A204.1 (cell line): ENCODE results near the gene MLLT10.

ENCODE experiments used
- FAIRE-seq: peaks from 2 replicates; lab custom pipeline; 2012; peaks lifted over from hg19 to GRCh38; lab: Jason Lieb, UNC

Gene MLLT10

DNA sequence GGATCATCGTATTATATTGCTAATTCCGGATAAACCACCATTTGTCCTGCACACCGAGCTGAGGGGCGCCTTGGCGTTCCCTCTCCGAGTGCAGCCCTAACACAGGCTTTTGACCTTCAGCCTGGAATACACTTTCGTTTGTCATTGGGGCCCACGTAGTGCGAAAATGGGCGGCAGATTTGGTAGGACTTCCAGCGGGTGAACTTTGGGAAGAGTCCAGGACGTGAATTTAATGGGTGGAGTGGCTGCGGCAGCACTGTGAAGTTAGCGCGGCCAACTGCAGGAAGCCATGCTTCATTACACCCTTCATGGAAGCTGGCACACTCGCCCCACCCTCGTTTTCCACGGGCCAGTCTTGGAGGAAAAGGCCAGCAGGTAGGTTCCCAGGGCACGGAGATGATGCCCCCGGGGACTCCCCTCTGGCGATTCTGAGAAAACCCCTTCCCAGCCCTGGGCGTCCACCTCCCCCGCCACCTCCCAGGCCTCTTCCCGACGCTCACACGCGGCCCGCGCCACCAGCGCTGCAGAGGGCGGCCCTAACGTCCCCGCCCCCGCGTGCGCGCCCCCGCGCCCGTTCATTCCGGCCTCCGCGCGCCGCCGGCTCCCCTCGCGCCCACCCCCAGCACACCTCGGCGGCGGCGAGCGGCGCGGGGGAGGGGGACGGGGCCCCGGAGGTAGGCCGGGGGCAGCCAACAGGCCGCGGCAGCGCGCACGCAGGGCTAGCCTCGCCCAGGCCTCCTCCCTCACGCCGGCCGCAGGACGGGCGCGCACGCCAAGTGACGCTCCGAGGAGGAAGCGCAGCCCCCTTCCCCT, at the start of gene MLLT10:
TSS of gene MLLT10 (plus strand) at position 766 of the 813 bp plus-strand sequence. CDS start 413 bp downstream, outside the sequence.
- no peak for FAIRE-seq

GRCh38 chr10:21487416-21488180, 46.4 kb upstream of the MLLT10 start:
- no peak for FAIRE-seq

DNA sequence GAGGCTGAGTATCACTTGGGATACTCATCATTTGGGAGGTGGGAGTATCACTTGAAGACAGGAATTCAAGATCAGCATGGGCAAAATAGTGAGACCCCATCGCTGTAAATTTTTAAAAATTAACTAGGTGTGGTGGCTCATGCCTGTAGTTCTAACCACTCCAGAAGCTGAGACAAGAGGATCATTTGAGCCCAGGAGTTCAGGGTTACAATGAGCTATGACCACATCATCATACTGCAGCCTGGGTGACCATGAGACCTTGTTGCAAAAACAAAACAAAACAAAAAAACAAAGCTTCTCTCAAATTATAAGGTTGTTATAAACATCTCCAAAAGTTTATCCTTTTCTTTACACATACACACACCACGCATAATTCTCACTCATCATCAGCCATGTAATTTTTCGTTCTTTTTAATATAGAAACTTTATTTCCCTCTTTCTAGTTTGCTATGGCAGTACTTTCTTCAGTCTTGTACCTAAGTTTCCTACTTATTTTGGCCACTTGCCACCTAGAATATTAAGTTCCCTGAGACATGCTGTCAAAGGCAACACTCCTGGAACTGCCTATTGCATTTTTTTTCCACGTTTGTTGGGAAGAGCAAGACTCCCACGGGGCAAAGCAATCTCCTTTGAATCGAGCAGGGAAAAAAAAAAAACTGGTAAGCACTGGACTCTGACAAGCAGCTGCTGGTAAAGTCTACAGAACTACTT, 45.6 kb upstream of the MLLT10 start:
- no peak for FAIRE-seq

DNA sequence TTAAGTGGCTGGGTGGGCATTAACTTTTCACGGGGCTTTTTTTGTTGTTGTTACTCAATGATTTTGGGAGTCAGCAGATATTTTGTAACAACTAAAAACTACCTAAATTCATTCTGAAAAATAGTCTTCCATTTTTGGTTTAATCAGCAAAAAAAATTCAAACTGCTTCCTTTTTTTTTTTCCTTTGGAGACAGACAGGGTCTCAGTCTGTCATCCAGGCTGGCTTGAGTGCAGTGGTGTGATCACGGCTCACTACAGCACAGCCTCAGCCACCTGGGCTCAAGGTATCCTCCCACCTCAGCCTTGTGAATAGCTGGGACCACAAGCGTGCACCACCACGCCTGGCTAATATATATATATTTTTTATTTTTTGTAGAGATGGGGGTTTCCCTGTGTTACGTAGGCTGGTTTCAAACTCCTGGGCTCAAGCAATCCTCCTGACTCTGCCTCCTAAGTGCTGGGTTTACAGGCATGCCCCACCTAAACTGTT, 45.0 kb upstream of the MLLT10 start:
- no peak for FAIRE-seq

DNA sequence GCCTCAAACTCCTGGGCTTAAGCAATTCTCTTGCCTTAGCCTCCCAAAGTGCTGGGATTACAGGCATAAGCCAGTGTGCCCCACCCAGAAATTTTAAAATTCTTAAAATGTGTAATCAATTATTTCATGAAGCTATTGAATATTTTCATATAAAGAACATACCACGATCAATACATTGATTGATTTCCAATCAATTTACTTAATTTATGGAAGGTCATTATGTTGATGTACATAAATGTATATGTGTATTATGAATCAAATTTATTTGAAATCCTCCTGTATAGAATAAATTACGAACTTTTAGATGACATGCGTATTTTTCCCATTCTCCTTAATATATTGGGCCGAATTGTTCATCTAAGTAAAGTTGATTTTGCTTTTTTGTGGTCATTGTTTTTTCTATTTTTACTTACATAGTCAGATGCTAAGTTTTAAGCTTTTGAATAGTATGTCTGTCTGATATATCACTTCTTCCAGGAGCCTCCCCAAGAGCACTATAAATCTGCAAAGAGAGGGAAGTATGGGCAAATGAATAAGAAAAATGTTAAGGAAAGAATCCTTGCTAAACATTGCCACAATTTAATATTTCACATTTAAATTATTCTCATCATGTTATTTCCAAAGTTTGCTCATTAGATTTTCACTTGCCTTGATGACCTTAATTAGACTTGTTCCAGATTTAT, 43.9 kb upstream of the MLLT10 start:
- no peak for FAIRE-seq

DNA sequence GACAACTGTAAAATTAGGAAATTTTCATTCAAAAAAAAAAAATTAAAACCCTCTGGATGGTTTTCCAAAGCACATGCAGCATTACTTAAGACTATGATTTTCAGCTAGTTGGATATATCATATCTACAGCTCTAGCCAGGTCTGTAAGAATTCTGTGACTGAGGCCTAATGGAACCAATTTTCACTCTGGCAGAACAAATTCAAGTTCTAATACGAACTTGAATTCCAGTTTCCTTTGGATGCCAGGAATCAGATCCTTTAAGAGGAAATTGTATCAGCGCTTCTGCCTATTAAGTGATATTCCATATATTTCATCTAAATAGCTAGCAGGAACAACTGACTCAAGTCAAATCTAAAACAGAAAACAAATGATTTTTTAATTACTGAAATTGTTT, 43.3 kb upstream of the MLLT10 start:
- FAIRE-seq, result no peak

GRCh38 chr10:21492421-21492820, 41.6 kb upstream of the MLLT10 start:
- no peak for FAIRE-seq

DNA sequence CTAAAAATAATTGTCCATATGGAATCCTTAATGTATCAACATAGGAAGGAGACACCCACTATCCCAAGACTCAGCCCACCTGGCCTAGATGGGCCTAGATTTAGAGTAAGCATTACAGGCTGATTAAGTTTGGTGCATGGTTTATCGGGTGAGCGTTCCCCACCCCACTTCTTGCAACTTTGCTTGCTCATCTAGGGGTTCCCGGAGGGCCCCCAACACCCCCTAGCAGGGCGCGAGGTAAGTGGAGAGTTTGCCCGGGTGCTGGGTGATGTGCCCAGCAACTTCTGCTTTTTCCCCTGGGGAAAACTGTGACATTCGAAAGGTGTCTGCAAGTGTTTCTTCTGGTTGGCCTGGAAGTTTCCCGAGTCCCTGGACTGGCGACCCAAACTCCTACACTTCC, 40.2 kb upstream of the MLLT10 start:
- no peak for FAIRE-seq

DNA sequence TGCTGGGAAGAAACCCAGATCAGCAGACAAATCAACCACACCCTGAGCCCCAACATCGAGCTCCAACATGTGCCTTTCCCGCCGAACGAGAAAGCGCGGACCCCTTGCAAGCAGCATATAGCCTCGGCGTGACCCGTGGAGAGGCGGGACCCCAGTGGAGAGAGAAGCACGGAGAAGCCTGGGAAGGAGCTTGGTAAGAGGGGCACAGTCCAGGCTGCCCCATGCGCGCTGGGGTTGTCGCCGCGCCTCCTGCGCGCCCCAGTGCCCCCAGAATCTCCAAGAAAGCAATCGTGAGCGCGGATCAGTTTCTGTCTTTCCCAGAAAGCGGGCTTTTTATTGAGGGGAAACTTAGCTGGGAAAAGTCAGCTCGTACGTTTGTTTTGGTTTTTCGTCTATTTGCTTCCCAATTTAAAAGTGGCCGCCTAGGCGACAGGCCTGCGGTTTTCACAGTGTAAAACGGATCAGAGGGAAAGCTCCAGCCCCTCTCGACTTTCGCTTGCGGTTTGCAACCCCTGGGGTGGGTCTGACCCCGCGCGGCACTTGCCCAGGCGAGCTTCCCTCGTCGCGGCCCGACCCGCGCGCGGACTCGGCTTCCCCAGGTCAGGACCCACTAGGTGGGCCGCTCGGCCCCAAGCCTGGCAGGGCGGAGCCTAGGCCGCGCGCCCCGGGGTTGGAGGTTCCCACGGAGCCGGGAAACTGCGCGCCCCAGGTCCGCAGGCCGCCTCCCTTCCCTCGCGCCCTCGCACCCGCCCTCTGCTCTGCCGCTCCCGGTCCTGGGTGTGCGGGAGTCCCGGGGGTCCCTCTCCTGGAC, 39.6 kb upstream of the MLLT10 start:
- no peak for FAIRE-seq

- FAIRE-seq, result no peak
Measured at GRCh38 chr10:21495002-21495751, 38.9 kb upstream of the MLLT10 start.

GRCh38 chr10:21495752-21496342, 38.2 kb upstream of the MLLT10 start:
- no peak for FAIRE-seq

DNA sequence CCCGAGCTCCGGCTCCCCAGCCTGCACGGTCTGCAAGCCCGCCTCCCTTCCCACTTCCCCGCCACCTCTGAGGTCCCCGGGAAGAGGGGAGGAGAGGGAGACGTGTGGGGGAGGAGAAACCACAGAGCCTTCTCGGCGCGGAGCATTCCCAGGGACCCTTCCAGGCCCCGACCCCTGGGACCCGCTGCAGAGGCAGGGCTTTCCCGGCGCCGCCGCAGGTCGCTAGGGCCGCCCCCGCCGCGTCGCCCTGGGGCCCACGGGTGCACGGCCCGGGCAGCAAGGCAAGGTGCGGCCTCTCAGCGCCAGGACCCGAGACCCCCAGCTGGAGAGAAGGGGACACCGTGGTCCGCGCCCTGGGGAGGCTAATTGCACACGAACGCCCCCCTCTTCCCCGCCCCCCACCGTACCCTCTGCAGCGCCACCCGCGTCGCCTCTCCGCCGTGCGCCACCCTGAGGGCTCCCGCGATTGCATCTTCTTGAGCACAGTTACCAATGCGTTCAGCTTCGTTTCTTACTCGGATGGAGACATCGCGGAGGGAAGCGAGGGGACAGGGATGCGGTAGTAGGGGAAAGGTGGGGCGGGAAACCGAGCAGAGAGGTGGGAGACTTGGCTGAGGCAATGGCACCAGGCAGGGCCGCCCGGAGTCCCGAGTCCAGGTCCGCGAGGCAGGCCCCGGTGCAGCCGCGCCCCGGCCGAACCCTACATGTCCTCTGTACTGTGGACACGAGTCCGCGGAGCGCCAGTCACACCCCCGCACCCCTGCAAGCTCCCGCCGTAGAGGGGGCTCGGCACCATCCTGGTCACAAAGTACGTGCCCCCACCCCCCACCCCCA, 37.5 kb upstream of the MLLT10 start:
- FAIRE-seq, result no peak

DNA sequence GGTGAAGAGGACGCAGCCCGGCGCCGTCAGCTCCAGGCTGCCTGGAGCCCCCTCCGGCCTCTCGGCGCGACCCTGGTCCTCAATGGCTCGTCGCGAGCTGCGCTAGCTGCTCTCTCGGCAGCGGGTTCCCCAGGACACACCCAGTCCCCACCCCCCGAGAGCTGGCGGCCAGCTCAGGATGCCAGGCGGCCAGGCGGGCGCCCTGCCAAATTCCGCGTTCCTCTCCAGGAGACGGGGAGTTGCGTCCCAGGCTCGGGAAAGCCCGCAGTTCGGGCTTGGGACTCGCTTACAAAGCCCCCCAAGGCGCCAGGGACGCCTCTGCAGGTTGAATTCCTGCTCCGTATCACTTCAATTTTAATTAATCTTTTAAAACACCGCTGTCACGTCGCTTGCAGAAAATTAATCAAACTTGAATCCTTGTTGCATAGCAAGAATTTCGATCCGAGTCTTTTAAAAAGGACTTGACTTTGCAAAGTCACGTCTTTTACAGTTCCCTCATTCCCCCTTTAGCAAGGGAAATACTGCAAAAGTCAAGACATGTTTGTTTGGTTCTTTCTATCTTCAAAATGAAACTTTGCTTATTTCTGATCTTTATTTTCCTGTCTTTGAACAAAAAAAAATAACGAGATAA, 36.7 kb upstream of the MLLT10 start:
- FAIRE-seq, result no peak

DNA sequence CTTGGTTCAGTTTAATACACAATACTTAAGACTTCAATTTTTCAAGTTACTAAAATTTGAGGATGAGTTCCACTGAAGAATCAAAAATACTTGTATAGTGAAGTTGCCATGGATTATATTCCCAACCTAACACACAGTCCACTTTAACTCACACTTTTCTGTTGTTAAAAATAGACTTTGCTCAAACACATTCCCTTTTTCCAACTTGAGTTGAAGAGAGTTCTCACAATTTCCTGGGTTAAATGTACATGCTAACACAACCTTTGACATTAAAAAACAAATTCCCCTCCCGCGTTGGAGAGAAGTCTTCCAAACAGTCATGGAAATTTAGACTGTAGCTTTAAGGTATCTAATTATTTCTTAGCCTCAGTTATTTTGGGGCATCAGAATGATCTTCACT, 35.7 kb upstream of the MLLT10 start:
- no peak for FAIRE-seq

- no peak for FAIRE-seq
Measured at GRCh38 chr10:21498986-21499385, 35.0 kb upstream of the MLLT10 start.

DNA sequence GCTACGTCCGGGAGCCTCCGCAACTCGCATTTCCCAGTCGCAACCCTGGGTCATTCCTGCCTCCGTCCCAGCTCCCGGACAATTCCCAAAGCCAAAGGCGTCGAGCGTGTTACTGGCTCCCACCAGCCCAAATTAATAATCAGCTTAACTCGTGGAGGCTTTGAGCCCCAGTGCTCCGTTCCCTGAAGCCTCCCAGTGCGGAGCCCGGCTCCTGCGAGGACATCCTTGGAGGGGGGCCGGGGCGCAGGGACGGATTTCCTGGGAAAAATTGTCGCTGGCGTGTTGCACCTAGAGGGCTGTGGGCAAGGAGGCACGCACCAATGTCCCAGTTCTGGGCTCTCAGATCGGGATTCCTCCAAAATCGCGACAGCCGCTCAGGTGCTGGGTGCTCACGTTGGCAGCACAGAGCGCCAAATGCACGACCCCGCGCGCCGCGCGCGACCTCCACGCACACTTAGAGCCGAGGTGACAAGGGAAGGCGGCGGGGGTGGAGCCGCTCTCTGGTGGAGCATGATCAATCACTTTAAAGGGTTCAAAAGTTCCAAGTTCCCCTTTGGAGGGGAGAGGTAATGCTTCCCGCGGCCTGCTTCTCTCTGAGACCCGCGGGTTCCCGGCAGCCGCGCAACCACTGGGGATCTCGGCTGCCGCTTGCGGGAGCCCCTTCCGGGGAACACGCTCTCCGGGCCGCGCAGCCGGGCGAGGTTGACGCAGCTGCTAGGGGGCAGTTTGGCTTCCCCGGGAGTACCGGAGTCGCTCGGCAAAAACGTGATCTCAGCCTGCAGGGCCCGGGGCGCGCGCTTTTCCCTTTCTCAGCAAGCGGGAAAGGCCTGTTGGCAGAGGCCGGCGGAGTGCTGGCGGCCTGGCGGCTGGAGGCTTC, 34.1 kb upstream of the MLLT10 start:
- no peak for FAIRE-seq

- FAIRE-seq, result no peak
Measured at GRCh38 chr10:21500578-21500910, 33.5 kb upstream of the MLLT10 start.

GRCh38 chr10:21501091-21501490, 32.9 kb upstream of the MLLT10 start:
- no peak for FAIRE-seq
